ENCODE results near the gene ATIC.

ATIC gene

DNA sequence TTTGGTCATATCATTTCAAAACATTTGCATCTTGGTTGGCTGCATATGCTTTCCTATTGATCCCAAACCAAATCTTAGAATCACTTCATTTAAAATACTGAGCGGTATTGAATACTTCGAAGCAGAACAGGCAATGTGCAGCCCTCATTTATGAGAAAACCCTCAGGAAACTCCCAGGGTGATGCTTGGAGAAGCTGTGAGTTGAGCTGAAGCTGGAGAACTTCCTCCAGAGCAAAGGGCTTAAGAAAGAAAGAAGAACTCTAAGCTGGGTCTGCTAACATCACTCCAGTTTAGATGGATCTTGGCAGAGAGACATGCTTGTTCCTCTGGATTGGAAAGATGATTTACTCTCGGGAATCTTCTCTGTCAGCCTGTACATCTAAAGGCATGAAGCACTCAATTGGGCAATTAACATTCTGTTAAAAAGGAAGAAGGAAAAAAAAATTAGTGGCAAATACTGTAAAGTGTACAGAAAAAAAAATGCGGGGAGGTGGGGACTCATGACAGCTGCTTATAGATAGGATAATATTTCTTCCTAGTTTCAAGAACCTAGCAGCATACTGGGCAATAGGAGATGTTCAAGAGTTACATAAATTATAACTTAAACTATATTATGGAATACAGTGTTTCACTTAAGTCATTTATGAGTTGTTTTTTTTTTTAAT lies 49.5 kb downstream of the ATIC start:
- no peak for TF ChIP-seq ZFX (IDR thresholded peaks at IDR 0.05)
- TF ChIP-seq, protein P1, sequence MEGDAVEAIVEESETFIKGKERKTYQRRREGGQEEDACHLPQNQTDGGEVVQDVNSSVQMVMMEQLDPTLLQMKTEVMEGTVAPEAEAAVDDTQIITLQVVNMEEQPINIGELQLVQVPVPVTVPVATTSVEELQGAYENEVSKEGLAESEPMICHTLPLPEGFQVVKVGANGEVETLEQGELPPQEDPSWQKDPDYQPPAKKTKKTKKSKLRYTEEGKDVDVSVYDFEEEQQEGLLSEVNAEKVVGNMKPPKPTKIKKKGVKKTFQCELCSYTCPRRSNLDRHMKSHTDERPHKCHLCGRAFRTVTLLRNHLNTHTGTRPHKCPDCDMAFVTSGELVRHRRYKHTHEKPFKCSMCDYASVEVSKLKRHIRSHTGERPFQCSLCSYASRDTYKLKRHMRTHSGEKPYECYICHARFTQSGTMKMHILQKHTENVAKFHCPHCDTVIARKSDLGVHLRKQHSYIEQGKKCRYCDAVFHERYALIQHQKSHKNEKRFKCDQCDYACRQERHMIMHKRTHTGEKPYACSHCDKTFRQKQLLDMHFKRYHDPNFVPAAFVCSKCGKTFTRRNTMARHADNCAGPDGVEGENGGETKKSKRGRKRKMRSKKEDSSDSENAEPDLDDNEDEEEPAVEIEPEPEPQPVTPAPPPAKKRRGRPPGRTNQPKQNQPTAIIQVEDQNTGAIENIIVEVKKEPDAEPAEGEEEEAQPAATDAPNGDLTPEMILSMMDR (conservative IDR thresholded peaks at IDR 0.05) = no peak

DNA sequence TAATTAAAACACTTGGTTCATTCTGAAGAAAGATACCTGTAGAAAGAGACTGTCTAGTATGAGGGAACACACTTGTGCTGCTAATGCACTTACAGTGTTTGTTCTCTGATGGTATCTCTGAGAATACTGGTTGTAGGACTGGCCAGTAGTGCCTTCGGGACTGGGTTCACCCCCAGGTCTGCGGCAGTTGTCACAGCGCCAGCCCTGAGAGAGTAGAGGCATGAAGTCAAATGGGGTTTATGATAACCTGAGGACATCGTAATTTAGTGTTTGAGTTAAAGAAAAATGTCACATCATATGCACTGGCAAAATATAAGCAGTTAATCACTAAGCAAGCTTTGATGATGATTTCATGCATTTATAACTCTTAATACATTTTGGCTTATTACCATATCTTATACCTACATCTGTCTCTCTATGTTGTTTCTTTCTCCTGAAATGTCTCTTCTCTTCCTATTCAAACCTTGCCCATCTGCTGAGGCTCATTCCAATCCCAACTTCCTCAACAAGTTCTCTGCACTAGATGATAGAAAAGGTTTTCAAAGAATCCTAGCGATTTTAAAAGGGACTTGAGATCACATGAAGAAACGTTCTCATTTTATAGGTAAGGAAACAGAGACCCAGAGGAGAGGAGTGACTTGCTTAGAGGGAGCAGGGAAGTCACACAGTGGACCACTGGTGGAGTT lies 50.2 kb downstream of the ATIC start:
- peak overlapping the region; percentile 41 for H3K27ac ChIP-seq
- TF ChIP-seq, protein P1 (conservative IDR thresholded peaks at IDR 0.05) = no peak
- no peak for TF ChIP-seq ZFX (IDR thresholded peaks at IDR 0.05)

More for the DNA sequence above, 49.5 kb downstream of the ATIC start:
- no peak overlapping the region for H3K27ac ChIP-seq

DNA sequence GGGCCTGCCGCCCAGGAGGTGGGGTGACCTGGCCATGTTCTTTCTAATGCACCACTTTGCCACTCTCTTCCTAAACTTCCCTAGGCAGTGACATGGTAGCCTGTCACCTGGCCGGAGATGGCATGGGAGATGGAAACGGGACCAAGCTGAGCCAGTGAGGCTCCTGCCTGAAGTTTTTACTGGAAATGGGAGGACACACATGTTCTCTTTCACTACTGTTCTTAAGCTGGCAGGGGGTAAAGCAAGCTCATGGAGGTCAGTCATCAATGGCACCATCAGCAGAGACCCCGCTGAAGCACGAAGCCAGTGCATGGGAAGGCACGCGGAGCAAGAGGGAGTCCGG lies 50.7 kb downstream of the ATIC start:
- H3K27ac ChIP-seq = peak overlapping the region; percentile 41
- TF ChIP-seq, protein P1 (conservative IDR thresholded peaks at IDR 0.05) = no peak

DNA sequence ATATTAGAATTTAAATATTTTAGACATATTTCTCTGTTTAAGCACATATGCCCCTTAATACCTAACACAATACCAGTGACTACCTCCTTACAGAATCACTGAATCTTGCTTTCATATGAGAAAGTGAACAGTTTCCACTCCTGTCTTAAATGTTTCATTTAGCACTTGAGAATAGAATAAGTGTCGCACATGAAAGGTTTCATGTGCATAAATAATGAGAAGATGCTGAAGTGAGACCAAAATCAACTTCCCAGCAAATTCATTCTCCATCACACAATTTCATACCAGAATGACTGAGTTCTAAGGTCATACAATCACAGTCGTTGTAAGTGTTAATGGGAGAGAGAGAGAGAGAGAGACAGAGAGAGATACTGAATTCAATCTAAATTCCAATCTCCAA lies 51.2 kb downstream of the ATIC start:
- TF ChIP-seq, protein P1 (conservative IDR thresholded peaks at IDR 0.05) = no peak
- no peak for TF ChIP-seq ZFX (IDR thresholded peaks at IDR 0.05)
- H3K27ac ChIP-seq = no peak overlapping the region; the same call in 1 of the 2 replicates

DNA sequence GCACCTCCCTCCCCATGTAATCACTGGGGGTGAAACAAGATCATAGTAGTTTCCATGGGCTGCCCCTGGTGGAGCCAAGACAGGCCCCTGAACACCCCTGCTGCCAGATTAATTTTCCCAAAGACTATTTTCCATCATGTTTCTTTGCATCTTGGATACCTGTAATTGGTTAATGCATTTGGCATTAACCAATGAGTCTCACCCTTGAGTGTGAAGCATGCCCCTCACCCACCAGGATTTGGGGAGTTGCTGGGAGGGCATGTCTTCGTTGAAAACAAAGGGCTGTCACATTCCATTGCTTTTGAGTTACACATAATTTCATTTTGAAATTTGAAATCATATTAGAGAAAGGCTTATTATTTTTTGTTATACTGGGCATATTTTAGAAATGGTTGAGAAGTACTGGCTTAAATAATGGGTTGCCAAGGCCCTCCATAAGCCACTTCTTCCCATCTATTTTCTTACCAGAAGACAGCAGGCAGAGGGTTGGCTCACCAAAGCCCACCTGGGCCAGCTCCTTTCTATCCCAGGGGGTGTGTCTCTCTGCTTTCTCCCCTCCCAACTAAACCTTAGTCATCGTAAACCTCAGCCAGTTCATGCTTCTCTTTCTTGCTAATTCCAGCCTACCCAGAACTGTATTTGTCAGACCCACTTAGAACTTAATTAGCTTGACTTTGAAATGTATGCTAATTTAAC lies 51.8 kb downstream of the ATIC start:
- TF ChIP-seq ZFX (IDR thresholded peaks at IDR 0.05) = no peak
- TF ChIP-seq, protein P1 (conservative IDR thresholded peaks at IDR 0.05) = no peak
- no peak overlapping the region for H3K27ac ChIP-seq

DNA sequence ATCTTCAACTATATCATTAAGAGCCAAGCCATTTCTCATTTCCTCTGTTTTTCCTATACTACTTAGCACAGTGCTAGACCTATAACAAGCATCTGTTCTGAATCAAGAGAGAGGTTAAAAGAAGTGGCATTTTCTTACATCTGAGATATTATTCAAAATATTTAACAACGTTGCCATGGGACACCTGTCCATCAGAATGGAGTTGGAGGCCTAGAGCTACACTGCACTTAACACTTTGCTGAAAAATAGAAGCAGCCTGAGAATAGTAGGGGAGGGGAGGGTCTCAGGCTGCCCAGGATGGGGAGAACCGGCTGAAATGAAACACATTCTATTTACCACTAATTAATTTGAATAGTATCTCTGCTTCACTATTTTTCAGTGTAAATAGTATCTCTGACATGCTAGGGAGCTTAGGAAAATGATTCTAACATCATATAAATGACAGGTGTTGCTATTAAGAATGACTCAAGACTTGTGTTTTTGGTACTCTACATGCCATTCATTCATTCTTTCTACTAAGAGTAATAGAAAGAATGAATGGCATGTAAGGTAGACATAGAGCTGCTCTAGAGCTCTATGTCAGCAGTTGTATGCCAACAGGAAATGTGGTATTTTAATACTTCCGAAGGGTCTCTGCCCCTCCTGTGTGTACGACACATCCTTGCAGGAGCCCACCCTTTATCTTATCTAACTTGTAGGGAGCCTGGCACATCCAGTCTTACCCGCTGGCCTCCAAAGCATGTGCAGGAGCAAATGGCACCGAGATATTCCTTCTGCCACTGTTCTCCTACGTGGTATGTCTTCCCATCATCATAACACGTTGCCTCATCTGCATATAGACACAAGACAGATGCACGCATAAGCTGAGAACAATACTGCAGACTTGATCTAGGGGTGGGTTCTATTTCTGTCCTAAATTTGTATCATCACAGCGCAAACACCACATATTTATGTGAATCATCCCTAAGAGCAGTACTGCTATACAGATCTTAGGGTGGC lies 52.6 kb downstream of the ATIC start:
- no peak overlapping the region for H3K27ac ChIP-seq
- TF ChIP-seq, protein P1 (conservative IDR thresholded peaks at IDR 0.05) = no peak
- TF ChIP-seq ZFX (IDR thresholded peaks at IDR 0.05) = no peak

Measured in C4-2B (cell line).